ENCODE results near the gene TLE5. TPM values are rescaled to one million over a fixed set of nuclear protein-coding genes. Genes with fewer than 3 reads are reported as not detected.

TLE5 gene
- total and polyA plus RNA-seq, 2 experiments from 2014 or later = 130 to 154 TPM

DNA sequence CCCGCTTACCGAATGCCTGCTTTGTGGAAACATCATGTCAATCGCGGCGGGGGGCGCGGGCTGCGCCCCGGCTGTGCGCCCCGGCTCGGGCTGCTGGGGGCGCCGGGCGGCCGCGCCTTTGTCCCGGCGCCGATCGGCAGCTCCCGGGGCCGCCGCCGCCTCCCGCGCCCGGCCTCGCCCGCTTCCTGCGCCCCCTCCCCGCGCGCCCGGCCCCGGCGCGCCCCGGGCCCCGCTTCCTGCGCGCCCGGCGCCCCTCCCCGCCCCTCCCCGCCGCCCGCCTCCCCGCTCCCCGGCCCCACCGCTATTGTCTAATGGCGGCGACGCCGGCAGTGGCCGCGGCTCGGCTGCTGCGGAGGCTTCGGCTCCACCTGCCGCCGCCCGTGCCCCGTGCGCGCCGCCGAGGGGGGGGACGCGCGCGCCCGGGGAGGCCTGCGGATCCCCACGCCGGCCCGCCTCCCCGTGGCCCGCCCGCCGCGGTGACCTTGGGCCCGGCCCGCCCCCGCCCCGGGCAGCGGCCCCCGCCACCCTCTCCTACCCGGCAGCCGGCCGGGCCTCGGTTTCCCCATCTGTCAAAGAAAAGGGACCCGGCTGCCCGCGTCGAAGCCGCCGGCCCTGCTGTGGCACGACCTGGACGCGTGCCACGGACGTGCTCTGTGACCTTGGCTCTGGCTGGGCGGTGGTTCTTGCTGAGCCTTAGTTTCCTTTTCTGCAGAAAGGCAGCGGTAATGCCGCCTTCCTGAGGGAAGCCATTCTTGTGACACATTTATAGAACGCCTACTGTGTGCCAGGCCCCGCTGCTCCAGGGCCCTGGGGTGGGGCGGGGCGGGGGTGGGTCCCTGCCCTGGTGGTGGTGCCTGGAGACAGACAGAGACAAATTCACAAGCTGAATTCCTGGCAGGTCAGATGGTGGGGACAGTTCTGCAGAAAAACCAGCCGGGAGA is at the start of gene TLE5 (continued):
- TF ChIP-seq, protein P1, sequence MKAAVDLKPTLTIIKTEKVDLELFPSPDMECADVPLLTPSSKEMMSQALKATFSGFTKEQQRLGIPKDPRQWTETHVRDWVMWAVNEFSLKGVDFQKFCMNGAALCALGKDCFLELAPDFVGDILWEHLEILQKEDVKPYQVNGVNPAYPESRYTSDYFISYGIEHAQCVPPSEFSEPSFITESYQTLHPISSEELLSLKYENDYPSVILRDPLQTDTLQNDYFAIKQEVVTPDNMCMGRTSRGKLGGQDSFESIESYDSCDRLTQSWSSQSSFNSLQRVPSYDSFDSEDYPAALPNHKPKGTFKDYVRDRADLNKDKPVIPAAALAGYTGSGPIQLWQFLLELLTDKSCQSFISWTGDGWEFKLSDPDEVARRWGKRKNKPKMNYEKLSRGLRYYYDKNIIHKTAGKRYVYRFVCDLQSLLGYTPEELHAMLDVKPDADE (IDR thresholded peaks at IDR 0.05) = no peak

GRCh38 chr19:3111586-3112247 is 49.4 kb upstream of the TLE5 start:
- H2AFZ ChIP-seq = no peak overlapping the region
- 0 out of 2 replicates have a peak, but pooled peaks cover 4% of the 10 kb centered on the region for H3K4me1 ChIP-seq (ENCODE audit: insufficient read depth)
- peaks cover 26% of the 10 kb centered on the region for H3K79me2 ChIP-seq (replicated peaks; ENCODE audit: insufficient read depth)
- no peaks in the 10 kb centered on the region for H3F3A ChIP-seq (replicated peaks; ENCODE audit: low read depth)
- Mint-ChIP-seq H3K4me3 (no peak overlapping the region), H3K27me3 (ENCODE audit: insufficient read depth, low read depth, poor library complexity) (peaks cover 12% of the 10 kb centered on the region), H3K9me3 (no peaks in the 10 kb centered on the region; the same call in 1 of the 3 replicates), H3K4me1 (peaks cover 30% of the 10 kb centered on the region), H3K36me3 (ENCODE audit: low read depth) (peaks cover 6% of the 10 kb centered on the region; the same call in 2 of the 3 replicates), H3K27ac (no peak overlapping the region)
- no peaks in the 10 kb centered on the region for H3K36me3 ChIP-seq (ENCODE audit: insufficient read depth)
- no peaks in the 10 kb centered on the region; the same call in 1 of the 2 replicates for H4K20me1 ChIP-seq (replicated peaks; ENCODE audit: insufficient read depth)
- H3K4me3 ChIP-seq = no peak overlapping the region
- H3K27me3 ChIP-seq (ENCODE audit: insufficient read depth) = no peaks in the 10 kb centered on the region
- no peaks in the 10 kb centered on the region for H3K9me2 ChIP-seq (ENCODE audit: insufficient read depth)
- no peak overlapping the region for H3K4me2 ChIP-seq
- no peak for DNase-seq (ENCODE audit: low spot score)
- H3K27ac ChIP-seq (ENCODE audit: low read depth) = no peak overlapping the region
- ATAC-seq = no peak
- TF ChIP-seq STAT1 (IDR thresholded peaks at IDR 0.05; ENCODE audit: unreplicated experiment) (no peak), JUNB (IDR thresholded peaks at IDR 0.05; ENCODE audit: unreplicated experiment) (no peak), CREB1 (CRISPR knock-in tag; IDR thresholded peaks at IDR 0.05; ENCODE audit: low read depth) (no peak), ZNF331 (CRISPR knock-in tag; IDR thresholded peaks at IDR 0.05; ENCODE audit: low read depth) (no peak), EZH2 (IDR thresholded peaks at IDR 0.05; ENCODE audit: low read depth, unreplicated experiment) (no peak), EZH2phosphoT487 (IDR thresholded peaks at IDR 0.05; ENCODE audit: unreplicated experiment) (no peak), ZNF462 (CRISPR knock-in tag; IDR thresholded peaks at IDR 0.05) (no peak), REST (IDR thresholded peaks at IDR 0.05; ENCODE audit: unreplicated experiment) (no peak), ZNF114 (CRISPR knock-in tag; IDR thresholded peaks at IDR 0.05) (no peak)
- TF ChIP-seq, protein P1 (IDR thresholded peaks at IDR 0.05) = no peak

Measured in GM23338 (cell line).